ENCODE measurements around the gene CREBRF. TPM values are rescaled to one million over a fixed set of nuclear protein-coding genes. Genes with fewer than 3 reads are reported as not detected.

The CREBRF gene
- total and polyA plus RNA-seq, 2 experiments from 2014 or later: 2.0 to 3.5 TPM

DNA sequence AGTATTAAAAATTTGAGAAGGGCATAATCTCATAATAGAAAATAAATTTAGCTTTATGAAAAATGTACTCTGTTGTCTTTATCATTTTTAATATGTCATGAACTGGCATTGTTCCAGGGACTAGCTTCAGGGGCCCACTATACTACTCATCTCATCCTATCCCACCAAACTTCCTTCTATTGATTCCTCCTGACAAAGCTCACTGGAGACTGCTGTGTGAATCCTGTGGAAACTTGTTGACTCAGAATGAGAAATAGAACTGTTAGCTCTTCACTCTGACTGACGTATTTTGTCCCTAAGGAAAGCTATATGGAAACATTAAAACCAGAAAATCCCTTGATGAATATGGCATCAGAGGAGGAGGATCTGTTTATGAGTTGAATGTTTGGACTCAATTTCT lies 58.4 kb downstream of the CREBRF start:
- Histone ChIP-seq H3K9me2 (ENCODE audit: insufficient read depth) (no peaks in the 10 kb centered on the region), H2AFZ (no peak overlapping the region), H3K4me3 (no peak overlapping the region), H4K20me1 (replicated peaks; ENCODE audit: insufficient read depth) (no peaks in the 10 kb centered on the region), H3K36me3 (ENCODE audit: insufficient read depth) (no peaks in the 10 kb centered on the region), H3F3A (replicated peaks; ENCODE audit: low read depth) (no peaks in the 10 kb centered on the region), H3K79me2 (replicated peaks; ENCODE audit: insufficient read depth) (no peaks in the 10 kb centered on the region), H3K27ac (ENCODE audit: low read depth) (no peak overlapping the region), H3K4me1 (ENCODE audit: insufficient read depth) (no peaks in the 10 kb centered on the region), H3K27me3 (ENCODE audit: insufficient read depth) (no peaks in the 10 kb centered on the region), H3K4me2 (no peak overlapping the region)
- ATAC-seq (no peak), DNase-seq (ENCODE audit: low spot score) (no peak)
- no peak for TF ChIP-seq POLR2AphosphoS5 (IDR thresholded peaks at IDR 0.05; ENCODE audit: low read depth)
- TF ChIP-seq STAT1 (IDR thresholded peaks at IDR 0.05; ENCODE audit: unreplicated experiment): no peak
- TF ChIP-seq CREB1 (CRISPR knock-in tag; IDR thresholded peaks at IDR 0.05; ENCODE audit: low read depth): no peak
- TF ChIP-seq, protein P1, sequence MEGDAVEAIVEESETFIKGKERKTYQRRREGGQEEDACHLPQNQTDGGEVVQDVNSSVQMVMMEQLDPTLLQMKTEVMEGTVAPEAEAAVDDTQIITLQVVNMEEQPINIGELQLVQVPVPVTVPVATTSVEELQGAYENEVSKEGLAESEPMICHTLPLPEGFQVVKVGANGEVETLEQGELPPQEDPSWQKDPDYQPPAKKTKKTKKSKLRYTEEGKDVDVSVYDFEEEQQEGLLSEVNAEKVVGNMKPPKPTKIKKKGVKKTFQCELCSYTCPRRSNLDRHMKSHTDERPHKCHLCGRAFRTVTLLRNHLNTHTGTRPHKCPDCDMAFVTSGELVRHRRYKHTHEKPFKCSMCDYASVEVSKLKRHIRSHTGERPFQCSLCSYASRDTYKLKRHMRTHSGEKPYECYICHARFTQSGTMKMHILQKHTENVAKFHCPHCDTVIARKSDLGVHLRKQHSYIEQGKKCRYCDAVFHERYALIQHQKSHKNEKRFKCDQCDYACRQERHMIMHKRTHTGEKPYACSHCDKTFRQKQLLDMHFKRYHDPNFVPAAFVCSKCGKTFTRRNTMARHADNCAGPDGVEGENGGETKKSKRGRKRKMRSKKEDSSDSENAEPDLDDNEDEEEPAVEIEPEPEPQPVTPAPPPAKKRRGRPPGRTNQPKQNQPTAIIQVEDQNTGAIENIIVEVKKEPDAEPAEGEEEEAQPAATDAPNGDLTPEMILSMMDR (conservative IDR thresholded peaks at IDR 0.05; ENCODE audit: low read depth in 2 of 2): no peak
- TF ChIP-seq EZH2phosphoT487 (IDR thresholded peaks at IDR 0.05; ENCODE audit: unreplicated experiment): no peak
- no peak for TF ChIP-seq JUNB (IDR thresholded peaks at IDR 0.05; ENCODE audit: unreplicated experiment)
- TF ChIP-seq NANOG (IDR thresholded peaks at IDR 0.05; ENCODE audit: borderline replicate concordance): no peak
- TF ChIP-seq, protein P2, sequence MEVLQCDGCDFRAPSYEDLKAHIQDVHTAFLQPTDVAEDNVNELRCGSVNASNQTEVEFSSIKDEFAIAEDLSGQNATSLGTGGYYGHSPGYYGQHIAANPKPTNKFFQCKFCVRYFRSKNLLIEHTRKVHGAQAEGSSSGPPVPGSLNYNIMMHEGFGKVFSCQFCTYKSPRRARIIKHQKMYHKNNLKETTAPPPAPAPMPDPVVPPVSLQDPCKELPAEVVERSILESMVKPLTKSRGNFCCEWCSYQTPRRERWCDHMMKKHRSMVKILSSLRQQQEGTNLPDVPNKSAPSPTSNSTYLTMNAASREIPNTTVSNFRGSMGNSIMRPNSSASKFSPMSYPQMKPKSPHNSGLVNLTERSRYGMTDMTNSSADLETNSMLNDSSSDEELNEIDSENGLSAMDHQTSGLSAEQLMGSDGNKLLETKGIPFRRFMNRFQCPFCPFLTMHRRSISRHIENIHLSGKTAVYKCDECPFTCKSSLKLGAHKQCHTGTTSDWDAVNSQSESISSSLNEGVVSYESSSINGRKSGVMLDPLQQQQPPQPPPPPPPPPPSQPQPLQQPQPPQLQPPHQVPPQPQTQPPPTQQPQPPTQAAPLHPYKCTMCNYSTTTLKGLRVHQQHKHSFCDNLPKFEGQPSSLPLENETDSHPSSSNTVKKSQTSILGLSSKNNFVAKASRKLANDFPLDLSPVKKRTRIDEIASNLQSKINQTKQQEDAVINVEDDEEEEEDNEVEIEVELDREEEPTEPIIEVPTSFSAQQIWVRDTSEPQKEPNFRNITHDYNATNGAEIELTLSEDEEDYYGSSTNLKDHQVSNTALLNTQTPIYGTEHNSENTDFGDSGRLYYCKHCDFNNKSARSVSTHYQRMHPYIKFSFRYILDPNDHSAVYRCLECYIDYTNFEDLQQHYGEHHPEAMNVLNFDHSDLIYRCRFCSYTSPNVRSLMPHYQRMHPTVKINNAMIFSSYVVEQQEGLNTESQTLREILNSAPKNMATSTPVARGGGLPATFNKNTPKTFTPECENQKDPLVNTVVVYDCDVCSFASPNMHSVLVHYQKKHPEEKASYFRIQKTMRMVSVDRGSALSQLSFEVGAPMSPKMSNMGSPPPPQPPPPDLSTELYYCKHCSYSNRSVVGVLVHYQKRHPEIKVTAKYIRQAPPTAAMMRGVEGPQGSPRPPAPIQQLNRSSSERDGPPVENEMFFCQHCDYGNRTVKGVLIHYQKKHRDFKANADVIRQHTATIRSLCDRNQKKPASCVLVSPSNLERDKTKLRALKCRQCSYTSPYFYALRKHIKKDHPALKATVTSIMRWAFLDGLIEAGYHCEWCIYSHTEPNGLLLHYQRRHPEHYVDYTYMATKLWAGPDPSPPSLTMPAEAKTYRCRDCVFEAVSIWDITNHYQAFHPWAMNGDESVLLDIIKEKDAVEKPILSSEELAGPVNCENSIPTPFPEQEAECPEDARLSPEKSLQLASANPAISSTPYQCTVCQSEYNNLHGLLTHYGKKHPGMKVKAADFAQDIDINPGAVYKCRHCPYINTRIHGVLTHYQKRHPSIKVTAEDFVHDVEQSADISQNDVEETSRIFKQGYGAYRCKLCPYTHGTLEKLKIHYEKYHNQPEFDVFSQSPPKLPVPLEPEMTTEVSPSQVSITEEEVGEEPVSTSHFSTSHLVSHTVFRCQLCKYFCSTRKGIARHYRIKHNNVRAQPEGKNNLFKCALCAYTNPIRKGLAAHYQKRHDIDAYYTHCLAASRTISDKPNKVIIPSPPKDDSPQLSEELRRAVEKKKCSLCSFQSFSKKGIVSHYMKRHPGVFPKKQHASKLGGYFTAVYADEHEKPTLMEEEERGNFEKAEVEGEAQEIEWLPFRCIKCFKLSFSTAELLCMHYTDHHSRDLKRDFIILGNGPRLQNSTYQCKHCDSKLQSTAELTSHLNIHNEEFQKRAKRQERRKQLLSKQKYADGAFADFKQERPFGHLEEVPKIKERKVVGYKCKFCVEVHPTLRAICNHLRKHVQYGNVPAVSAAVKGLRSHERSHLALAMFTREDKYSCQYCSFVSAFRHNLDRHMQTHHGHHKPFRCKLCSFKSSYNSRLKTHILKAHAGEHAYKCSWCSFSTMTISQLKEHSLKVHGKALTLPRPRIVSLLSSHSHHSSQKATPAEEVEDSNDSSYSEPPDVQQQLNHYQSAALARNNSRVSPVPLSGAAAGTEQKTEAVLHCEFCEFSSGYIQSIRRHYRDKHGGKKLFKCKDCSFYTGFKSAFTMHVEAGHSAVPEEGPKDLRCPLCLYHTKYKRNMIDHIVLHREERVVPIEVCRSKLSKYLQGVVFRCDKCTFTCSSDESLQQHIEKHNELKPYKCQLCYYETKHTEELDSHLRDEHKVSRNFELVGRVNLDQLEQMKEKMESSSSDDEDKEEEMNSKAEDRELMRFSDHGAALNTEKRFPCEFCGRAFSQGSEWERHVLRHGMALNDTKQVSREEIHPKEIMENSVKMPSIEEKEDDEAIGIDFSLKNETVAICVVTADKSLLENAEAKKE (CRISPR knock-in tag; IDR thresholded peaks at IDR 0.05): no peak
- TF ChIP-seq, protein P3, sequence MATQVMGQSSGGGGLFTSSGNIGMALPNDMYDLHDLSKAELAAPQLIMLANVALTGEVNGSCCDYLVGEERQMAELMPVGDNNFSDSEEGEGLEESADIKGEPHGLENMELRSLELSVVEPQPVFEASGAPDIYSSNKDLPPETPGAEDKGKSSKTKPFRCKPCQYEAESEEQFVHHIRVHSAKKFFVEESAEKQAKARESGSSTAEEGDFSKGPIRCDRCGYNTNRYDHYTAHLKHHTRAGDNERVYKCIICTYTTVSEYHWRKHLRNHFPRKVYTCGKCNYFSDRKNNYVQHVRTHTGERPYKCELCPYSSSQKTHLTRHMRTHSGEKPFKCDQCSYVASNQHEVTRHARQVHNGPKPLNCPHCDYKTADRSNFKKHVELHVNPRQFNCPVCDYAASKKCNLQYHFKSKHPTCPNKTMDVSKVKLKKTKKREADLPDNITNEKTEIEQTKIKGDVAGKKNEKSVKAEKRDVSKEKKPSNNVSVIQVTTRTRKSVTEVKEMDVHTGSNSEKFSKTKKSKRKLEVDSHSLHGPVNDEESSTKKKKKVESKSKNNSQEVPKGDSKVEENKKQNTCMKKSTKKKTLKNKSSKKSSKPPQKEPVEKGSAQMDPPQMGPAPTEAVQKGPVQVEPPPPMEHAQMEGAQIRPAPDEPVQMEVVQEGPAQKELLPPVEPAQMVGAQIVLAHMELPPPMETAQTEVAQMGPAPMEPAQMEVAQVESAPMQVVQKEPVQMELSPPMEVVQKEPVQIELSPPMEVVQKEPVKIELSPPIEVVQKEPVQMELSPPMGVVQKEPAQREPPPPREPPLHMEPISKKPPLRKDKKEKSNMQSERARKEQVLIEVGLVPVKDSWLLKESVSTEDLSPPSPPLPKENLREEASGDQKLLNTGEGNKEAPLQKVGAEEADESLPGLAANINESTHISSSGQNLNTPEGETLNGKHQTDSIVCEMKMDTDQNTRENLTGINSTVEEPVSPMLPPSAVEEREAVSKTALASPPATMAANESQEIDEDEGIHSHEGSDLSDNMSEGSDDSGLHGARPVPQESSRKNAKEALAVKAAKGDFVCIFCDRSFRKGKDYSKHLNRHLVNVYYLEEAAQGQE (IDR thresholded peaks at IDR 0.05; ENCODE audit: unreplicated experiment): no peak
- no peak for TF ChIP-seq ZNF114 (CRISPR knock-in tag; IDR thresholded peaks at IDR 0.05)
- TF ChIP-seq, protein P4, sequence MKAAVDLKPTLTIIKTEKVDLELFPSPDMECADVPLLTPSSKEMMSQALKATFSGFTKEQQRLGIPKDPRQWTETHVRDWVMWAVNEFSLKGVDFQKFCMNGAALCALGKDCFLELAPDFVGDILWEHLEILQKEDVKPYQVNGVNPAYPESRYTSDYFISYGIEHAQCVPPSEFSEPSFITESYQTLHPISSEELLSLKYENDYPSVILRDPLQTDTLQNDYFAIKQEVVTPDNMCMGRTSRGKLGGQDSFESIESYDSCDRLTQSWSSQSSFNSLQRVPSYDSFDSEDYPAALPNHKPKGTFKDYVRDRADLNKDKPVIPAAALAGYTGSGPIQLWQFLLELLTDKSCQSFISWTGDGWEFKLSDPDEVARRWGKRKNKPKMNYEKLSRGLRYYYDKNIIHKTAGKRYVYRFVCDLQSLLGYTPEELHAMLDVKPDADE (IDR thresholded peaks at IDR 0.05): no peak
- no peak for TF ChIP-seq ZNF331 (CRISPR knock-in tag; IDR thresholded peaks at IDR 0.05; ENCODE audit: low read depth)
- TF ChIP-seq EZH2 (IDR thresholded peaks at IDR 0.05; ENCODE audit: low read depth, unreplicated experiment): no peak
- H3K27me3 Mint-ChIP-seq (ENCODE audit: insufficient read depth, low read depth, poor library complexity): no peaks in the 10 kb centered on the region
- no peaks in the 10 kb centered on the region for H3K4me1 Mint-ChIP-seq
- H3K27ac Mint-ChIP-seq: no peak overlapping the region
- no peaks in the 10 kb centered on the region; the same call in 2 of the 3 replicates for H3K9me3 Mint-ChIP-seq
- no peaks in the 10 kb centered on the region for H3K36me3 Mint-ChIP-seq (ENCODE audit: low read depth)
- no peak overlapping the region for H3K4me3 Mint-ChIP-seq
